Measurements from ENCODE around the gene HRH4.

HRH4 gene

DNA sequence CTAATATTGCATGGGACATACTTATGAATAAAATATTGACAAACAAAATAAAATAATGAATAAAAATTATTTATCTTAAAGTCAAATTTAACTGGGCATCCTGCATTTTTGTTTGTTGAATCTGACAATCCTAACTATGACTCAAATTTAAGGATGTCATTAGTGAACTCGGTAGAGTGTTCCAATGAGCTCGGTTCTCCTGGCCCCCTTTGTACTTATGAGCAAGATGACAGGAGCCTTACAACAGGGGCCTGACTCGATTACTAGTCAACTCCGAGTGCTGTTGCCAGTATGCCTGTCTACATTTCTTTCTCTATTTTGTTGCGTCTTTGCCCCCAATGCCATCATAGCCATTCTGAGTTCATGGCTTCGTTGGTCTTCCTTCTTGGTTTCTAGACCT lies 40.3 kb downstream of the HRH4 start:
- in situ Hi-C loops (cut with MboI; ENCODE audit: low sequenced_read_pairs), result no loop called here

GRCh38 chr18:24502667-24503523 lies 42.5 kb downstream of the HRH4 start:
- in situ Hi-C loops (cut with MboI; ENCODE audit: low sequenced_read_pairs), result no loop called here

- in situ Hi-C loops (cut with MboI; ENCODE audit: low sequenced_read_pairs), result no loop called here
These were observed 44.0 kb downstream of the HRH4 start for GRCh38 chr18:24504401-24504800.

GRCh38 chr18:24506175-24506574 lies 45.7 kb downstream of the HRH4 start:
- in situ Hi-C loops (cut with MboI; ENCODE audit: low sequenced_read_pairs), result no loop called here

- in situ Hi-C loops (cut with MboI; ENCODE audit: low sequenced_read_pairs), result no loop called here
These were observed 49.0 kb downstream of the HRH4 start for GRCh38 chr18:24509435-24509834.

DNA sequence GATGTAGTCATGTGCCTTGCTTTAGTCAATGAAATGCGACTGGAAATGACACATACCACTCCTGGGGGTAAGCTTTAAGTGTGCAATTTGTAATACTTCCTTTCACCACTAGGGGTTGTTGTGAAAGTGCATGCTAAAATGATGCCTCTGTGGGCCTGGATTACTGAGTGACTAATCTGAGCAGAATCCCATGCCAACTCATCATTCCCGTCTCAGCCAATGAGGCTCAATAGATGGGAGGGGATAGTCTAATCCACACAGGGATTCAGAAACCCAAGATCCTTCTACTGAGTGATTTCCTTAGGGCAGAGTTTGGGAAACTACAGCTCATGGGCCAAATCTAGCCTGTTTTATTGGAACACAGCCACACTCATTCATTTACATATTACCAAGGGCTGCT lies 54.0 kb downstream of the HRH4 start:
- in situ Hi-C loops (cut with MboI; ENCODE audit: low sequenced_read_pairs), result no loop called here

DNA sequence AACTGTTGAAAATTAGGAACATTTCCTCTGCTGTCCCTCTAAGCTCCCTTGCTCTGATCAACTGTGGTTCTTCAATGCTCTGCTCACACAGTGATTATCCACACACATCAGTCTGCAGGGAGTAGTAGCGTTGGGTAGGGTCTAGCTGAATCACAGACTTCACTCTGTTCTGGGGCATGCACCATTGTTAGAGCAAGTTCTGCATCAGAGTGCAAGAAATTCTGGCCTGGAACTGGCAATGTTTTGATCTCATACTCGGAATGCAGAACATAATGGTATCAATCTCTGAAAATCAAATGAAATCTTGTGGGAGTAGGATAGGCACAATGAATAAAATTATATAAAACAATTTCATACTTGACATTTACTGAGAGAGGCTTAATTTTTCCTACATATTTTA lies 55.3 kb downstream of the HRH4 start:
- in situ Hi-C loops (cut with MboI; ENCODE audit: low sequenced_read_pairs), result no loop called here

DNA sequence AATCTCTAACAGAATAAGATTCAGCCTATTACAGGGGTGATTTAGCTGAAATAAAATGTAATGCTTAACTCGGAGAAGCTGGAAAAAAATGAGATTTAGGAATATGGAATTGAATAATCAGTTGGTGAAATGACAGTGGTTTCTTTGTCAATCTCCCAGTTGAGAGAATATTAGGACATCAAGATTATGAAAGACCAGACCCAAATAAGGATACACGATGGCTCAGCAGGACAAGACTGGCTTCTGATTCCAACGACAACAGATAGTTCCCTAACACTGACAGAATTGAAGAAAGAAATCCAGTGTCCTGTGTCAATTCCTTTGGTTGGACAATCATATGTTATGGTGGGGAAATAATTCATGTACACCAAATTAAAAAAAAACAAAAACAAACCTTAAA lies 55.8 kb downstream of the HRH4 start:
- in situ Hi-C loops (cut with MboI; ENCODE audit: low sequenced_read_pairs), result no loop called here

- in situ Hi-C loops (cut with MboI; ENCODE audit: low sequenced_read_pairs), result no loop called here
These were observed 57.1 kb downstream of the HRH4 start for GRCh38 chr18:24517554-24517953.

- in situ Hi-C loops (cut with MboI; ENCODE audit: low sequenced_read_pairs), result no loop called here
These were observed 58.2 kb downstream of the HRH4 start for GRCh38 chr18:24518596-24518995.

Measured in HL-60/S4 treated with phorbol 12-myristate 13-acetate at 8.2 ng/mL for 4 days and 3 days (cell line).